NB4 (cell line): Measurements from ENCODE around the gene SOX9.

Experiments used
- POLR2A ChIP-seq: IDR thresholded peaks from 2 replicates; pipeline ENCODE4 v1.6.1; 2011; ENCODE audit warnings: mild to moderate bottlenecking; ENCODE audit not compliant: insufficient read length; ENCODE audit errors: extremely low read depth
- TF ChIP-seq, protein P1 (sequence below): IDR thresholded peaks from one replicate; pipeline ENCODE4 v1.5.1; 2012; ENCODE audit warnings: low read depth, low read length

DNA sequence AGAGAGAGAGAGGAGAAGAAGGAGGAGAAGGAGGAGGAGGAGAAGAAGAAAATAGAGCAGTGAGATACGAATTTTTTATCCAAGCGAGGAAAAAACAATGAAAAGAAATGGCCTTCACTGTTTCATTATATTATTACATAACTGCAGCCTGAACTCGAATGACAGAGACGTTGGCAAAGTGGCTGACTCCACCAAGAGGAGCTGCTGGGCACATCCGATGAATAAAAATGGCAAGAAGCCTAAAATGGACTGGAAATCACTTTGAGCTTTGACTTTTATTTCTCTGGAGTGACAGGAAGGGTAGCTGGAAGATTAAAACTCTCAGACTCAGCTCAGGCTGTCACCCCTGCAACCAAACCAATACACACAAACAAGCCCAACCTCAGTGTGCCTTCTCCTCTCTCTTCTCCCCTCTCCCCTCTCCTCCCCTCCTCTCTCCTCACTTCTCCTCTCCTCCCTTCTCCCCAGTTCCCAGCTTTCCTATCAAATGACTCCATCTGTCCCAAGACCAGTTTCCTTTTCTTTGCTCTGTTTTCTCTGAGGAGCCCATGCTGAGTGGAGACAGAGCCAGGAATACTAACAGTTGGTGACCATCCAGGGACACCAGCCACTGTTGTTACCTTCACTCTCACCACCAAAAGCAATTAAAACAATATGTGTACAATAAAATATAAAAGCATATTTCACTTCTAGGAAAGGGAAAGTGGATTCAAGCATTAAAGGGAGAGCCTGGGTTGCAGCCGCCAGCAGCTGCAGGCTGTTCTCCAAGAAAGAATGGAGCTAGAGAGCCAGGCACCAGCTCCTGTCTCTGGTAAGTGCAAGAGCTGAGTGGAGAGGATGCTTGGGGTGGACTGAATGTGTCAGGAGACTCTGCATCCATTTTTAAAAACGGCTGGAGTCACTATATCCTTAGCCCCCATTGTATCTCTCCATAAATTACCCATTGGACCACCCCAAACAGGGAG lies 51.2 kb downstream of the SOX9 start:
- TF ChIP-seq, protein P1, sequence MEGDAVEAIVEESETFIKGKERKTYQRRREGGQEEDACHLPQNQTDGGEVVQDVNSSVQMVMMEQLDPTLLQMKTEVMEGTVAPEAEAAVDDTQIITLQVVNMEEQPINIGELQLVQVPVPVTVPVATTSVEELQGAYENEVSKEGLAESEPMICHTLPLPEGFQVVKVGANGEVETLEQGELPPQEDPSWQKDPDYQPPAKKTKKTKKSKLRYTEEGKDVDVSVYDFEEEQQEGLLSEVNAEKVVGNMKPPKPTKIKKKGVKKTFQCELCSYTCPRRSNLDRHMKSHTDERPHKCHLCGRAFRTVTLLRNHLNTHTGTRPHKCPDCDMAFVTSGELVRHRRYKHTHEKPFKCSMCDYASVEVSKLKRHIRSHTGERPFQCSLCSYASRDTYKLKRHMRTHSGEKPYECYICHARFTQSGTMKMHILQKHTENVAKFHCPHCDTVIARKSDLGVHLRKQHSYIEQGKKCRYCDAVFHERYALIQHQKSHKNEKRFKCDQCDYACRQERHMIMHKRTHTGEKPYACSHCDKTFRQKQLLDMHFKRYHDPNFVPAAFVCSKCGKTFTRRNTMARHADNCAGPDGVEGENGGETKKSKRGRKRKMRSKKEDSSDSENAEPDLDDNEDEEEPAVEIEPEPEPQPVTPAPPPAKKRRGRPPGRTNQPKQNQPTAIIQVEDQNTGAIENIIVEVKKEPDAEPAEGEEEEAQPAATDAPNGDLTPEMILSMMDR = no peak
- no peak for TF ChIP-seq POLR2A
